ENCODE results near the gene KLHDC8B.
A peak's percentile ranks its signal among the peaks of the same experiment; 100 is the strongest.
"Not testable (repeated sequence)": the region's sequence is repeated elsewhere in the genome, so short reads cannot be mapped to it uniquely, and the experiment has no call there.

KLHDC8B gene

GRCh38 chr3:49213998-49214397 lies 42.6 kb downstream of the KLHDC8B start:
- no peaks in the 10 kb centered on the region for H3K9me3 ChIP-seq (ENCODE audit: severe bottlenecking)
- no peak for TF ChIP-seq CTCF (IDR thresholded peaks at IDR 0.05; ENCODE audit: poor library complexity, severe bottlenecking)
- DNase-seq (ENCODE audit: low spot score) = no peak

GRCh38 chr3:49216687-49217086 lies 45.3 kb downstream of the KLHDC8B start:
- not testable (repeated sequence) for ATAC-seq (ENCODE audit: low read depth); H3K27ac ChIP-seq (ENCODE audit: poor library complexity, severe bottlenecking); H3K36me3 ChIP-seq (ENCODE audit: low read depth); DNase-seq (ENCODE audit: low spot score); H3K9me3 ChIP-seq (ENCODE audit: severe bottlenecking); H3K4me3 ChIP-seq (ENCODE audit: severe bottlenecking); H3K4me1 ChIP-seq (ENCODE audit: insufficient read depth, poor library complexity, severe bottlenecking); H3K27me3 ChIP-seq (ENCODE audit: insufficient read depth, poor library complexity, severe bottlenecking)

More at GRCh38 chr3:49213998-49214397, 42.6 kb downstream of the KLHDC8B start:
- no peak overlapping the region for H3K27ac ChIP-seq (ENCODE audit: poor library complexity, severe bottlenecking)
- no peaks in the 10 kb centered on the region for H3K27me3 ChIP-seq (ENCODE audit: insufficient read depth, poor library complexity, severe bottlenecking)
- no peak for ATAC-seq (ENCODE audit: low read depth)
- no peaks in the 10 kb centered on the region for H3K36me3 ChIP-seq (ENCODE audit: low read depth)
- H3K4me1 ChIP-seq (ENCODE audit: insufficient read depth, poor library complexity, severe bottlenecking) = peaks cover 2% of the 10 kb centered on the region
- H3K4me3 ChIP-seq (ENCODE audit: severe bottlenecking) = no peak overlapping the region

GRCh38 chr3:49217108-49217507 lies 45.7 kb downstream of the KLHDC8B start:
- not testable (repeated sequence) for ATAC-seq (ENCODE audit: low read depth); H3K4me3 ChIP-seq (ENCODE audit: severe bottlenecking); H3K27ac ChIP-seq (ENCODE audit: poor library complexity, severe bottlenecking); H3K9me3 ChIP-seq (ENCODE audit: severe bottlenecking); H3K4me1 ChIP-seq (ENCODE audit: insufficient read depth, poor library complexity, severe bottlenecking); DNase-seq (ENCODE audit: low spot score); H3K36me3 ChIP-seq (ENCODE audit: low read depth); H3K27me3 ChIP-seq (ENCODE audit: insufficient read depth, poor library complexity, severe bottlenecking)

GRCh38 chr3:49217688-49218470 lies 46.5 kb downstream of the KLHDC8B start:
- TF ChIP-seq CTCF (IDR thresholded peaks at IDR 0.05; ENCODE audit: poor library complexity, severe bottlenecking) = no peak
- Histone ChIP-seq H3K4me1 (ENCODE audit: insufficient read depth, poor library complexity, severe bottlenecking) (peaks cover 11% of the 10 kb centered on the region), H3K4me3 (ENCODE audit: severe bottlenecking) (no peak overlapping the region), H3K27me3 (ENCODE audit: insufficient read depth, poor library complexity, severe bottlenecking) (no peaks in the 10 kb centered on the region), H3K9me3 (ENCODE audit: severe bottlenecking) (no peaks in the 10 kb centered on the region), H3K36me3 (ENCODE audit: low read depth) (no peaks in the 10 kb centered on the region), H3K27ac (ENCODE audit: poor library complexity, severe bottlenecking) (peak overlapping the region; percentile 67)
- DNase-seq (ENCODE audit: low spot score) (no peak), ATAC-seq (ENCODE audit: low read depth) (no peak)

GRCh38 chr3:49218471-49218989 lies 47.1 kb downstream of the KLHDC8B start:
- ATAC-seq (ENCODE audit: low read depth) (peak; percentile 95), DNase-seq (ENCODE audit: low spot score) (peak; percentile 88)
- Histone ChIP-seq H3K27ac (ENCODE audit: poor library complexity, severe bottlenecking) (peak overlapping the region; percentile 67), H3K4me1 (ENCODE audit: insufficient read depth, poor library complexity, severe bottlenecking) (peaks cover 11% of the 10 kb centered on the region)
- not testable (repeated sequence) for H3K36me3 ChIP-seq (ENCODE audit: low read depth); H3K27me3 ChIP-seq (ENCODE audit: insufficient read depth, poor library complexity, severe bottlenecking); H3K9me3 ChIP-seq (ENCODE audit: severe bottlenecking); H3K4me3 ChIP-seq (ENCODE audit: severe bottlenecking)

- no peak overlapping the region for H3K4me3 ChIP-seq (ENCODE audit: severe bottlenecking)
- DNase-seq (ENCODE audit: low spot score) (no peak), ATAC-seq (ENCODE audit: low read depth) (no peak)
- peaks cover 11% of the 10 kb centered on the region for H3K4me1 ChIP-seq (ENCODE audit: insufficient read depth, poor library complexity, severe bottlenecking)
- H3K27me3 ChIP-seq (ENCODE audit: insufficient read depth, poor library complexity, severe bottlenecking) = no peaks in the 10 kb centered on the region
- no peaks in the 10 kb centered on the region for H3K36me3 ChIP-seq (ENCODE audit: low read depth)
- H3K27ac ChIP-seq (ENCODE audit: poor library complexity, severe bottlenecking) = peak overlapping the region; percentile 67
- no peaks in the 10 kb centered on the region for H3K9me3 ChIP-seq (ENCODE audit: severe bottlenecking)
- no peak for TF ChIP-seq CTCF (IDR thresholded peaks at IDR 0.05; ENCODE audit: poor library complexity, severe bottlenecking)
Observed at GRCh38 chr3:49219132-49219531, 47.7 kb downstream of the KLHDC8B start.

GRCh38 chr3:49220985-49221563 lies 49.7 kb downstream of the KLHDC8B start:
- not testable (repeated sequence) for H3K27ac ChIP-seq (ENCODE audit: poor library complexity, severe bottlenecking); DNase-seq (ENCODE audit: low spot score); H3K27me3 ChIP-seq (ENCODE audit: insufficient read depth, poor library complexity, severe bottlenecking); H3K9me3 ChIP-seq (ENCODE audit: severe bottlenecking); H3K4me3 ChIP-seq (ENCODE audit: severe bottlenecking); H3K36me3 ChIP-seq (ENCODE audit: low read depth); ATAC-seq (ENCODE audit: low read depth)
- H3K4me1 ChIP-seq (ENCODE audit: insufficient read depth, poor library complexity, severe bottlenecking) = peaks cover 11% of the 10 kb centered on the region
